PC-3 (cell line): ENCODE results near the gene CFAP73. TPM values are rescaled to one million over a fixed set of nuclear protein-coding genes. Genes with fewer than 3 reads are reported as not detected.

Experiments used
- ATAC-seq: fragments of 200-7000 bp; cut with Tn5 transposase; 2 replicates; pipeline ENCODE4 v1.9.1; 2020; ENCODE audit warnings: mild to moderate bottlenecking, moderate library complexity
- BruUV-seq: library from RNA; stranded (reverse); fragments of 400-500 nt; replicated peaks from 2 replicates; lab custom pipeline; 2021; lab: Mats Ljungman, UMichigan
- CTCF ChIA-PET: fragments of 300-600 bp; sonication (Branson Sonifier 250); formaldehyde crosslinking; loops from one replicate; lab custom pipeline; 2022; ENCODE audit warnings: antibody characterized with exemption; lab: Charles Lee
- POLR2A ChIA-PET: fragments of 300-600 bp; sonication (Branson Sonifier 250); formaldehyde crosslinking; loops from one replicate; lab custom pipeline; 2022; ENCODE audit warnings: antibody characterized with exemption; ENCODE audit not compliant: unreplicated experiment; lab: Charles Lee
- DNase-seq: peaks from one replicate; pipeline ENCODE4 v3.0.0-alpha.2; 2015
- H2AFZ ChIP-seq: fragments of 300-600 bp; sonication (generic); 2 replicates; pipeline ENCODE4 v1.6.0; 2016; ENCODE audit warnings: antibody characterized with exemption, low read length
- H3F3A ChIP-seq: fragments of 300-600 bp; sonication (generic); one replicate; pipeline ENCODE4 v1.6.0; 2017; ENCODE audit warnings: antibody characterized with exemption, low read length, control low read depth, mild to moderate bottlenecking; ENCODE audit not compliant: unreplicated experiment
- H3K27ac ChIP-seq: fragments of 300-600 bp; sonication (generic); 2 replicates; pipeline ENCODE4 v1.5.1; 2016; ENCODE audit warnings: mild to moderate bottlenecking, low read length
- H3K27me3 ChIP-seq: fragments of 300-600 bp; sonication (generic); 2 replicates; pipeline ENCODE4 v1.6.1; 2016; ENCODE audit warnings: low read length, mixed read lengths
- H3K36me3 ChIP-seq: fragments of 300-600 bp; sonication (generic); 2 replicates; pipeline ENCODE4 v1.6.1; 2016; ENCODE audit warnings: low read depth, mixed run types, low read length, mixed read lengths
- H3K4me1 ChIP-seq: fragments of 300-600 bp; sonication (generic); 2 replicates; pipeline ENCODE4 v1.5.1; 2016; ENCODE audit warnings: low read length; ENCODE audit not compliant: insufficient read depth
- H3K4me2 ChIP-seq: fragments of 300-600 bp; sonication (generic); 2 replicates; pipeline ENCODE4 v1.6.0; 2016; ENCODE audit warnings: low read length
- H3K4me3 ChIP-seq: fragments of 300-600 bp; sonication (generic); 2 replicates; pipeline ENCODE4 v1.5.1; 2016; ENCODE audit warnings: mild to moderate bottlenecking, low read length, mixed read lengths
- H3K79me2 ChIP-seq: fragments of 300-600 bp; sonication (generic); 2 replicates; pipeline ENCODE4 v1.6.1; 2017; ENCODE audit warnings: low read length, mixed read lengths
- H3K9ac ChIP-seq: fragments of 300-600 bp; sonication (generic); 2 replicates; pipeline ENCODE4 v1.6.0; 2016; ENCODE audit warnings: mild to moderate bottlenecking, low read length
- H3K9me2 ChIP-seq: fragments of 300-600 bp; sonication (generic); replicated peaks from 2 replicates; pipeline ENCODE4 v1.6.1; 2016; ENCODE audit warnings: mixed run types, low read length, mixed read lengths
- H3K9me3 ChIP-seq: fragments of 300-600 bp; sonication (generic); 2 replicates; pipeline ENCODE4 v1.6.1; 2016; ENCODE audit warnings: low read length, mixed read lengths
- H4K20me1 ChIP-seq: fragments of 300-600 bp; sonication (generic); 2 replicates; pipeline ENCODE4 v1.6.1; 2016; ENCODE audit warnings: low read length, mixed read lengths
- CTCF ChIP-seq: fragments of 300-600 bp; sonication (generic); conservative IDR thresholded peaks from 2 replicates; pipeline ENCODE4 v1.5.1; 2017; ENCODE audit warnings: antibody characterized with exemption, low read depth, mild to moderate bottlenecking, low read length
- EZH2 ChIP-seq: fragments of 300-600 bp; sonication (generic); IDR thresholded peaks from one replicate; pipeline ENCODE4 v1.6.1; 2017; ENCODE audit warnings: antibody characterized with exemption, mild to moderate bottlenecking, low read length; ENCODE audit not compliant: unreplicated experiment
- EZH2phosphoT487 ChIP-seq: fragments of 300-600 bp; sonication (generic); IDR thresholded peaks from 2 replicates; pipeline ENCODE4 v1.6.1; 2018; ENCODE audit warnings: mild to moderate bottlenecking, antibody characterized with exemption, low read length, borderline replicate concordance
- intact Hi-C: fragments of 100-400 bp; cut with micrococcal nuclease; formaldehyde crosslinking; loops from 2 replicates; pipeline ENCODE4 v1.9.0; 2023
- total RNA-seq: library from RNA; depleted of rRNA; stranded (reverse); fragments of >200 nt; gene quantifications from 2 replicates; pipeline ENCODE4 v1.2.3, GENCODE V29; 2014

Gene CFAP73
- total RNA-seq, 1 experiment from 2014 or later: not detected

GRCh38 chr12:113201187-113202177 lies 52.0 kb downstream of the CFAP73 start:
- H3F3A ChIP-seq: no peaks in the 10 kb centered on the region
- H3K9ac ChIP-seq: no peak overlapping the region
- no peaks in the 10 kb centered on the region for H3K27me3 ChIP-seq
- TF ChIP-seq EZH2phosphoT487 (no peak), EZH2 (no peak), CTCF (no peak)
- H3K27ac ChIP-seq: no peak overlapping the region
- H3K4me1 ChIP-seq: no peaks in the 10 kb centered on the region
- no peak for DNase-seq
- BruUV-seq: no TSS peak
- H3K79me2 ChIP-seq: no peaks in the 10 kb centered on the region
- no peaks in the 10 kb centered on the region for H3K9me2 ChIP-seq
- H3K4me2 ChIP-seq: no peak overlapping the region
- no peaks in the 10 kb centered on the region for H4K20me1 ChIP-seq
- H3K36me3 ChIP-seq: no peaks in the 10 kb centered on the region
- CTCF ChIA-PET: no interaction called here
- ATAC-seq: no peak
- intact Hi-C loops: no loop called here
- no peaks in the 10 kb centered on the region for H3K9me3 ChIP-seq
- H2AFZ ChIP-seq: no peak overlapping the region
- POLR2A ChIA-PET: no interaction called here
- no peak overlapping the region for H3K4me3 ChIP-seq

- H3F3A ChIP-seq: no peaks in the 10 kb centered on the region
- H3K79me2 ChIP-seq: no peaks in the 10 kb centered on the region
- no peak overlapping the region for H3K27ac ChIP-seq
- no peaks in the 10 kb centered on the region for H3K27me3 ChIP-seq
- no peaks in the 10 kb centered on the region for H3K9me2 ChIP-seq
- no peaks in the 10 kb centered on the region for H3K36me3 ChIP-seq
- no peak overlapping the region for H3K4me3 ChIP-seq
- H2AFZ ChIP-seq: no peak overlapping the region
- POLR2A ChIA-PET: no interaction called here
- CTCF ChIA-PET: no interaction called here
- no peaks in the 10 kb centered on the region for H3K4me1 ChIP-seq
- H4K20me1 ChIP-seq: no peaks in the 10 kb centered on the region
- no peak for TF ChIP-seq EZH2
- TF ChIP-seq EZH2phosphoT487: no peak
- TF ChIP-seq CTCF: no peak
- no peak overlapping the region for H3K4me2 ChIP-seq
- ATAC-seq (no peak), DNase-seq (no peak)
- H3K9me3 ChIP-seq: no peaks in the 10 kb centered on the region
- intact Hi-C loops: no loop called here
- no TSS peak for BruUV-seq
- H3K9ac ChIP-seq: no peak overlapping the region
These were observed 53.0 kb downstream of the CFAP73 start for GRCh38 chr12:113202300-113203075.
